Smooth muscle cell (in vitro differentiated cells): ENCODE measurements around the gene HIP1. TPM values are rescaled to one million over a fixed set of nuclear protein-coding genes. Genes with fewer than 3 reads are reported as not detected.

Source experiments
- DNase-seq: peaks from one replicate; lab custom pipeline; 2025; ENCODE audit not compliant: unreplicated experiment; lab: John Stamatoyannopoulos, UW
- H2AFZ ChIP-seq: fragments of 200-600 bp; sonication (generic); 2 replicates; pipeline ENCODE4 v1.6.0; 2016; ENCODE audit warnings: antibody characterized with exemption, low read depth, mild to moderate bottlenecking
- H3F3A ChIP-seq: fragments of 200-600 bp; sonication (generic); 2 replicates; pipeline ENCODE4 v1.6.0; 2017; ENCODE audit warnings: antibody characterized with exemption, low read depth
- H3K27ac ChIP-seq: fragments of 200-600 bp; sonication (generic); 2 replicates; pipeline ENCODE4 v1.5.1; 2016; ENCODE audit warnings: low read depth, mild to moderate bottlenecking
- H3K27me3 ChIP-seq: fragments of 200-600 bp; sonication (generic); 2 replicates; pipeline ENCODE4 v1.6.1; 2016; ENCODE audit warnings: low read depth, mild to moderate bottlenecking
- H3K36me3 ChIP-seq: fragments of 200-600 bp; sonication (generic); 2 replicates; pipeline ENCODE4 v1.5.1; 2016; ENCODE audit warnings: low read depth
- H3K4me1 ChIP-seq: fragments of 200-600 bp; sonication (generic); 2 replicates; pipeline ENCODE4 v1.5.1; 2016; ENCODE audit warnings: low read depth
- H3K4me2 ChIP-seq: fragments of 200-600 bp; sonication (generic); 2 replicates; pipeline ENCODE4 v1.6.0; 2016; ENCODE audit warnings: mild to moderate bottlenecking
- H3K4me3 ChIP-seq: fragments of 200-600 bp; sonication (generic); 2 replicates; pipeline ENCODE4 v1.5.1; 2016; ENCODE audit warnings: mild to moderate bottlenecking
- H3K79me2 ChIP-seq: fragments of 200-600 bp; sonication (generic); 2 replicates; pipeline ENCODE4 v1.6.0; 2016; ENCODE audit warnings: low read depth, mild to moderate bottlenecking
- H3K9ac ChIP-seq: fragments of 200-600 bp; sonication (generic); 2 replicates; pipeline ENCODE4 v1.6.0; 2016; ENCODE audit warnings: low read depth
- H3K9me3 ChIP-seq: fragments of 200-600 bp; sonication (generic); replicated peaks from 2 replicates; pipeline ENCODE4 v1.5.1; 2016; ENCODE audit warnings: low read depth
- H4K20me1 ChIP-seq: fragments of 200-600 bp; sonication (generic); 2 replicates; pipeline ENCODE4 v1.6.0; 2016; ENCODE audit warnings: low read depth
- WGBS: methylation state at CpG from one replicate; pipeline ENCODE4 v1.1.7; 2016; ENCODE audit warnings: low lambda C conversion rate; 5-methylcytosine and 5-hydroxymethylcytosine counted together
- polyA plus RNA-seq: library from polyadenylated mRNA; unstranded; fragments of >200 nt; fragmentation: Nextera tagmentation; extraction: Ambion mirVana; gene quantifications from 2 replicates; pipeline ENCODE4 v1.2.1, GENCODE V29; 2016
- total RNA-seq: library from RNA; depleted of rRNA; stranded (reverse); fragments of >200 nt; gene quantifications from 2 replicates; pipeline ENCODE4 v1.2.3, GENCODE V29; 2014
- TF ChIP-seq, protein P1 (sequence below): fragments of 200-600 bp; sonication (generic); IDR thresholded peaks from 2 replicates; pipeline ENCODE4 v1.5.1; 2017; ENCODE audit warnings: borderline replicate concordance, mild to moderate bottlenecking, antibody characterized with exemption; ENCODE audit not compliant: insufficient read depth, poor library complexity, severe bottlenecking

The HIP1 gene
- total and polyA plus RNA-seq, 2 experiments from 2014 or later: 4.7 to 8.4 TPM

DNA sequence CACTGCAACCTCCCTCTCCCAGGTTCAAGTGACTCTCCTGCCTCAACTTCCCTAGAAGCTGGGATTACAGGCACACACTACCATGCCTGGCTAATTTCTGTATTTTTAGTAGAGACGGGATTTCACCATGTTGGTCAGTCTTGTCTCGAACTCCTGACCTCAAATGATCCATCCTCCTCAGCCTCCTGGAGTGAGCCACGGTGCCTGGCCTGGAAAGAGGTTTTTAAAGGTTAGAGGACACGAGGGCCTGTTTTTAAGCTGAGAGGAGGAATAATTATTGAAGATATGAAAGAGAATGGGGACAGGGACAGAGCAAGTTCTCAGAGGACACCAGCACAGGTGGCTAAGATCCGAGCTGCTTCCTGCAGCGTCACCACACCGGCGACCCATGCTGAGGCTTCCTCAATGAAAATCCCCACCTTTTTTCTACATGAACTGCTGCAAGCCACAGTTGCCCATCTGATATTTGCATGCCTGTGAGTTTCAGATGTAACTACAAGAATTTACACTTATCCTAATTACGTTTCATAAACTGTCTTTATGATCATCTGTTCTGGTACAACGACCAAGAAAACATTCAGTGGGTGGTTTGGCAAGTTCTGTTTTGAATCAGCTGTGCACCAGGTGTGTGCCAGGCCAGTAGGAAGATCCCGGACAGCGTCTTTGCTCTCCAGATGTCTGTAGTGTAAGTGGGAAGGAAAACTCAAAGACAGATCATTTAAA is 76.0 kb downstream of the HIP1 start:
- DNase-seq: no peak
- Histone ChIP-seq H3K4me3 (no peak overlapping the region), H4K20me1 (no peaks in the 10 kb centered on the region), H3K9me3 (no peaks in the 10 kb centered on the region), H3K4me1 (no peaks in the 10 kb centered on the region), H3K27ac (no peak overlapping the region), H3K9ac (no peak overlapping the region), H3K79me2 (no peaks in the 10 kb centered on the region), H2AFZ (no peak overlapping the region), H3K4me2 (no peak overlapping the region), H3K36me3 (no peaks in the 10 kb centered on the region), H3F3A (no peaks in the 10 kb centered on the region), H3K27me3 (no peaks in the 10 kb centered on the region)
- 94% methylated on average over 12 of the region's 12 CpGs for WGBS
- TF ChIP-seq, protein P1, sequence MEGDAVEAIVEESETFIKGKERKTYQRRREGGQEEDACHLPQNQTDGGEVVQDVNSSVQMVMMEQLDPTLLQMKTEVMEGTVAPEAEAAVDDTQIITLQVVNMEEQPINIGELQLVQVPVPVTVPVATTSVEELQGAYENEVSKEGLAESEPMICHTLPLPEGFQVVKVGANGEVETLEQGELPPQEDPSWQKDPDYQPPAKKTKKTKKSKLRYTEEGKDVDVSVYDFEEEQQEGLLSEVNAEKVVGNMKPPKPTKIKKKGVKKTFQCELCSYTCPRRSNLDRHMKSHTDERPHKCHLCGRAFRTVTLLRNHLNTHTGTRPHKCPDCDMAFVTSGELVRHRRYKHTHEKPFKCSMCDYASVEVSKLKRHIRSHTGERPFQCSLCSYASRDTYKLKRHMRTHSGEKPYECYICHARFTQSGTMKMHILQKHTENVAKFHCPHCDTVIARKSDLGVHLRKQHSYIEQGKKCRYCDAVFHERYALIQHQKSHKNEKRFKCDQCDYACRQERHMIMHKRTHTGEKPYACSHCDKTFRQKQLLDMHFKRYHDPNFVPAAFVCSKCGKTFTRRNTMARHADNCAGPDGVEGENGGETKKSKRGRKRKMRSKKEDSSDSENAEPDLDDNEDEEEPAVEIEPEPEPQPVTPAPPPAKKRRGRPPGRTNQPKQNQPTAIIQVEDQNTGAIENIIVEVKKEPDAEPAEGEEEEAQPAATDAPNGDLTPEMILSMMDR: no peak

DNA sequence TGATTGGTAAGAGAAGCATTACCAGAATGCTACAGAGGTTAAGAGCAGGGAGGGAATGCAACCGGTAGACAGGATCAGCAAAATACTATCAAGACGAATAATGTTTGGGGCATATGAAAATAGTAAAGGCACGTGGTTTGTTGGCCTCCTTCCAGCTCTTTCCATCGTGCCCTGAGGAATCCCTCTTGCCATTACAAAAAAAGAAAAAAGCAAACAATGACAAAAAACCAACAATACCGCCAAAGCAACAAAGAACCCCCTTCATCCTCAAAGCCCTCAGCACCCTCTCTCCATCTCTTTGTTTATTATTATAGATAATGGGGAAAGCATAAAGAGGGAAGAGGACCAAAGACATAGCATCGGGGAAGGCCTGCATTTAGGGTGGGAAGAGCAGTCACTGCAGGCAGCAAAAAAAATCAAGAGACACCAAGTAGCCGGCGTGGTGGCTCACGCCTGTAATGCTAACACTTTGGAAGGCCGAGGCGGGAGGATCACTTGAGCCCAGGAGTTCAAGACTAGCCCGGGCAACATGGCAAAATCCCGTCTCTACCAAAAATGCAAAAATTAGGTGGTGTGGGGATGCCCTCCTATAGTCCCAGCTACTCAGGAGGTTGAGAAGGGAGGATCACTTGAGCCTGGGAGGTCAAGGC is 78.0 kb downstream of the HIP1 start:
- Histone ChIP-seq H3K4me3 (no peak overlapping the region), H3K4me2 (no peak overlapping the region), H3K4me1 (no peaks in the 10 kb centered on the region), H2AFZ (no peak overlapping the region), H4K20me1 (no peaks in the 10 kb centered on the region), H3K79me2 (no peaks in the 10 kb centered on the region), H3F3A (no peaks in the 10 kb centered on the region), H3K9me3 (no peaks in the 10 kb centered on the region), H3K9ac (no peak overlapping the region), H3K36me3 (no peaks in the 10 kb centered on the region), H3K27ac (no peak overlapping the region), H3K27me3 (no peaks in the 10 kb centered on the region)
- WGBS: 94% methylated on average over 13 of the region's 13 CpGs
- TF ChIP-seq, protein P1: no peak
- no peak for DNase-seq

DNA sequence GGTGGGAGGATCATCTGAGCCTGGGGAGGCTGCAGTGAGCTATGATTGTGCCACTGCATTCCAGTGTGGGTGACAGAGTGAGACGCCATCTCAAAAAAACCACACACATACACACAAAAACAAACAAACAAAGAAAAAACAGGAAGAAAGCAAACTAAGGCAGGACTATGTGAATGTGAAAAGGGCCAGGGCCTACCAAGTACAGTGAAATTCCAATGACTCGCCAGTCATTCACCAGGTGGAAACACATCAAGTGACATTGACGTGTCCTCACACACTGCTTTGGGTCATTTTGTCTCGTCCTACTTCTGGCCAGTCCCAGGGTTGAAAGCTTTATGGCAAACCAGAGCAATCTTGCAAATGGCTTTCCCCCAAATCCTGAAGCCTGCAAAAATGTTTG is 79.9 kb downstream of the HIP1 start:
- H3K79me2 ChIP-seq: no peaks in the 10 kb centered on the region
- WGBS: 95% methylated on average over 4 of the region's 4 CpGs
- no peak overlapping the region for H2AFZ ChIP-seq
- no peaks in the 10 kb centered on the region for H3K36me3 ChIP-seq
- no peak overlapping the region for H3K4me3 ChIP-seq
- no peaks in the 10 kb centered on the region for H3K9me3 ChIP-seq
- H3K9ac ChIP-seq: no peak overlapping the region
- TF ChIP-seq, protein P1: no peak
- H3F3A ChIP-seq: no peaks in the 10 kb centered on the region
- H3K4me1 ChIP-seq: no peaks in the 10 kb centered on the region
- H3K27ac ChIP-seq: no peak overlapping the region
- H3K4me2 ChIP-seq: no peak overlapping the region
- H3K27me3 ChIP-seq: no peaks in the 10 kb centered on the region
- H4K20me1 ChIP-seq: no peaks in the 10 kb centered on the region
- no peak for DNase-seq
